ENCODE data around the gene D2HGDH. TPM values are rescaled to one million over a fixed set of nuclear protein-coding genes. Genes with fewer than 3 reads are reported as not detected.

Gene D2HGDH
- total and polyA plus RNA-seq, 7 donors: 14.1 to 31.0 (median 20.3) TPM

- Histone ChIP-seq H3K36me3 (ENCODE audit: insufficient read depth in 1 of 2, low read depth in 1 of 2) (peaks cover 3 to 19% of the 10 kb centered on the region in 2 donors), H3K4me1 (peaks cover 8% of the 10 kb centered on the region), H3K9me3 (peaks cover 4% of the 10 kb centered on the region), H3K27ac (peak within 1 kb of the TSS; percentile 97), H3K27me3 (ENCODE audit: insufficient read depth in 3 of 3, low read length in 2 of 3) (no peaks in the 10 kb centered on the region), H3K4me3 (peak within 1 kb of the TSS; percentile 95)
- intact Hi-C loops (cut with DNase I): no loop called here
- peak; percentile 43 for TF ChIP-seq CTCF (IDR thresholded peaks at IDR 0.05)
- DNase-seq (peak; percentile 99), ATAC-seq (peak; percentile 86 to 88 (median 87))
- 0 to 1% (median 0%) methylated on average over 48 to 95 of the region's 96 CpGs for WGBS, 3 donors
These were observed 32.9 kb upstream of the D2HGDH start, which contains the start of gene ING5 for GRCh38 chr2:241701399-241702154. Gene ING5 (plus strand): TSS chr2:241702039. CDS start chr2:241702066, 27 bp downstream.

- ATAC-seq (peak; percentile 86 to 90 (median 87)), DNase-seq (peak; percentile 80 to 93)
- H3K4me1 ChIP-seq: peaks cover 8% of the 10 kb centered on the region
- WGBS, 3 donors: 1% methylated on average over 45 to 93 of the region's 98 CpGs
- H3K9me3 ChIP-seq: peaks cover 5% of the 10 kb centered on the region
- peaks cover 3 to 27% of the 10 kb centered on the region in 2 donors for H3K36me3 ChIP-seq (ENCODE audit: insufficient read depth in 1 of 2, low read depth in 1 of 2)
- peak; percentile 11 for TF ChIP-seq CTCF (IDR thresholded peaks at IDR 0.05)
- intact Hi-C loops (cut with DNase I): no loop called here
- peak overlapping the region; percentile 95 for H3K4me3 ChIP-seq
- H3K27me3 ChIP-seq (ENCODE audit: insufficient read depth in 3 of 3, low read length in 2 of 3): no peaks in the 10 kb centered on the region
- peak overlapping the region; percentile 97 for H3K27ac ChIP-seq
These were observed 32.0 kb upstream of the D2HGDH start for GRCh38 chr2:241702155-241703031.

GRCh38 chr2:241703032-241703604, 31.3 kb upstream of the D2HGDH start:
- intact Hi-C loops (cut with DNase I): no loop called here
- Histone ChIP-seq H3K27ac (no peak overlapping the region), H3K4me1 (peaks cover 8% of the 10 kb centered on the region), H3K4me3 (peak overlapping the region; percentile 95), H3K27me3 (ENCODE audit: insufficient read depth in 3 of 3, low read length in 2 of 3) (no peaks in the 10 kb centered on the region), H3K36me3 (ENCODE audit: insufficient read depth in 1 of 2, low read depth in 1 of 2) (peaks cover 3 to 33% of the 10 kb centered on the region in 2 donors), H3K9me3 (peaks cover 5% of the 10 kb centered on the region)
- ATAC-seq (no peak), DNase-seq (no peak)
- 29 to 32% (median 31%) methylated on average over 11 of the region's 11 CpGs for WGBS, 3 donors
- TF ChIP-seq CTCF (IDR thresholded peaks at IDR 0.05): no peak

- intact Hi-C loops (cut with DNase I): no loop called here
- Histone ChIP-seq H3K36me3 (ENCODE audit: insufficient read depth in 1 of 2, low read depth in 1 of 2) (peaks cover 3 to 66% of the 10 kb centered on the region in 2 donors), H3K4me3 (no peak overlapping the region), H3K27ac (no peak overlapping the region), H3K4me1 (peaks cover 8% of the 10 kb centered on the region), H3K27me3 (ENCODE audit: insufficient read depth in 3 of 3, low read length in 2 of 3) (no peaks in the 10 kb centered on the region), H3K9me3 (peaks cover 5% of the 10 kb centered on the region)
- ATAC-seq (no peak), DNase-seq (no peak)
- WGBS, 3 donors: 95 to 99% (median 97%) methylated on average over 6 of the region's 6 CpGs
- no peak for TF ChIP-seq CTCF (IDR thresholded peaks at IDR 0.05)
These were observed 27.9 kb upstream of the D2HGDH start for GRCh38 chr2:241706537-241706936.

Measured in psoas muscle (tissue), 8 donors.